ENCODE results near the gene ACADS.

ACADS gene

GRCh38 chr12:120718055-120718454 is 7.6 kb upstream of the ACADS start:
- Histone ChIP-seq H3F3A (ENCODE audit: insufficient read depth, low read length) (no peaks in the 10 kb centered on the region), H3K4me1 (ENCODE audit: low read length) (no peaks in the 10 kb centered on the region), H3K4me2 (ENCODE audit: low read depth, low read length) (no peak overlapping the region), H3K79me2 (ENCODE audit: low read length) (no peaks in the 10 kb centered on the region), H3K4me3 (ENCODE audit: low read length) (no peak overlapping the region), H3K27ac (ENCODE audit: low read length) (no peak overlapping the region), H3K27me3 (replicated peaks; ENCODE audit: insufficient read depth, low read length) (no peaks in the 10 kb centered on the region), H3K9me2 (replicated peaks; ENCODE audit: insufficient read depth, low read length) (no peaks in the 10 kb centered on the region), H3K36me3 (replicated peaks; ENCODE audit: insufficient read depth, low read length) (no peaks in the 10 kb centered on the region), H3K9ac (ENCODE audit: low read length) (no peak overlapping the region), H2AFZ (ENCODE audit: low read length) (no peak overlapping the region), H4K20me1 (ENCODE audit: insufficient read depth, low read length) (no peaks in the 10 kb centered on the region), H3K9me3 (replicated peaks; ENCODE audit: insufficient read depth, low read length) (no peaks in the 10 kb centered on the region)
- TF ChIP-seq EZH2 (optimal IDR thresholded peaks at IDR 0.05; ENCODE audit: low read depth, low read length) (no peak), EZH2phosphoT487 (IDR thresholded peaks at IDR 0.05; ENCODE audit: low read length) (no peak), CTCF (IDR thresholded peaks at IDR 0.05; ENCODE audit: low read length) (no peak)
- no peak for DNase-seq

- no peak overlapping the region for H3K4me2 ChIP-seq (ENCODE audit: low read depth, low read length)
- H3F3A ChIP-seq (ENCODE audit: insufficient read depth, low read length): no peaks in the 10 kb centered on the region
- no peak overlapping the region for H3K27ac ChIP-seq (ENCODE audit: low read length)
- H3K4me3 ChIP-seq (ENCODE audit: low read length): no peak overlapping the region
- no peaks in the 10 kb centered on the region for H3K4me1 ChIP-seq (ENCODE audit: low read length)
- no peaks in the 10 kb centered on the region for H3K9me2 ChIP-seq (replicated peaks; ENCODE audit: insufficient read depth, low read length)
- no peaks in the 10 kb centered on the region for H3K27me3 ChIP-seq (replicated peaks; ENCODE audit: insufficient read depth, low read length)
- H4K20me1 ChIP-seq (ENCODE audit: insufficient read depth, low read length): no peaks in the 10 kb centered on the region
- no peaks in the 10 kb centered on the region for H3K79me2 ChIP-seq (ENCODE audit: low read length)
- no peak for DNase-seq
- H3K9me3 ChIP-seq (replicated peaks; ENCODE audit: insufficient read depth, low read length): no peaks in the 10 kb centered on the region
- H2AFZ ChIP-seq (ENCODE audit: low read length): no peak overlapping the region
- no peak for TF ChIP-seq EZH2phosphoT487 (IDR thresholded peaks at IDR 0.05; ENCODE audit: low read length)
- no peak for TF ChIP-seq CTCF (IDR thresholded peaks at IDR 0.05; ENCODE audit: low read length)
- TF ChIP-seq EZH2 (optimal IDR thresholded peaks at IDR 0.05; ENCODE audit: low read depth, low read length): no peak
- no peak overlapping the region for H3K9ac ChIP-seq (ENCODE audit: low read length)
- no peaks in the 10 kb centered on the region for H3K36me3 ChIP-seq (replicated peaks; ENCODE audit: insufficient read depth, low read length)
Measured at GRCh38 chr12:120719072-120719471, 6.6 kb upstream of the ACADS start.

DNA sequence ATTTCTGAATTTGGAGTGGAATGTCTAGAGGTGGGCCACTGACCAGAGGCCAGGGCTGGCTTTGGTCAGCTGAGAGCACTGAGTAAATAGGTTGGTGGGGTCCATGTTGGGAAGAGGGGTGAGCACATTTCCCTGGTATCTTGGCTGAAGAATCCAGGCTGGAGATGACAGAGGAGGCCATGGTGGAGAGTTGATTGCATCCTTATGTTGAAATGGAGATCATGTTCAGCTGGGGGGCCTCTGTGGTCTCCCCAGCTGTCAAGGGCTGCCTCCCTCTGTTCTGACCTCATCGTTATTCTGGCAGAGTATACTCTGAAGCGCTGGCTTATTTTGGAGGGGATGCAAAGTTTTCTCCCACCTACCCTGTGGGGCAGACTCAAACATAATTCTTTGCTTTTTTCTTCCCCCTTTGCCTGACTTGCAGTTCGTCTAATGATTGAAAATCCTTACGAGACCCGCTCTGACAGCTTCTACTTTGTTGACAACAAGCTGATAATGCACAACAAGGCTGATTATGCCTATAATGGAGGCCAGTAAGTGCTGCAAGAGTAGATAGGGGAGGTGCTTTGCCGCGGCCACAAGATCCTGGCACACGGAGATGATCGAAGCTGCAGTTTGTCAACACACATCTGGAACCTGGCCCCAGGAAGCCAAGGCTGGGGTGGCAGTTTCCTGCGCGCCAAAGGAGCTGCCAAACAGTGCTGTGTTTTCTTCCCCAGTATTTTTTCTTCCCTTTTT is 6.0 kb upstream of the ACADS start:
- Histone ChIP-seq H3K79me2 (ENCODE audit: low read length) (no peaks in the 10 kb centered on the region), H3K36me3 (replicated peaks; ENCODE audit: insufficient read depth, low read length) (no peaks in the 10 kb centered on the region)

More for the DNA sequence above, 6.0 kb upstream of the ACADS start:
- H2AFZ ChIP-seq (ENCODE audit: low read length): no peak overlapping the region
- H3K27me3 ChIP-seq (replicated peaks; ENCODE audit: insufficient read depth, low read length): no peaks in the 10 kb centered on the region
- no peak for DNase-seq
- H3K4me1 ChIP-seq (ENCODE audit: low read length): no peaks in the 10 kb centered on the region
- TF ChIP-seq EZH2phosphoT487 (IDR thresholded peaks at IDR 0.05; ENCODE audit: low read length) (no peak), EZH2 (optimal IDR thresholded peaks at IDR 0.05; ENCODE audit: low read depth, low read length) (no peak), CTCF (IDR thresholded peaks at IDR 0.05; ENCODE audit: low read length) (no peak)
- H4K20me1 ChIP-seq (ENCODE audit: insufficient read depth, low read length): no peaks in the 10 kb centered on the region
- no peak overlapping the region for H3K4me2 ChIP-seq (ENCODE audit: low read depth, low read length)
- no peak overlapping the region for H3K4me3 ChIP-seq (ENCODE audit: low read length)
- no peak overlapping the region for H3K9ac ChIP-seq (ENCODE audit: low read length)
- H3K9me3 ChIP-seq (replicated peaks; ENCODE audit: insufficient read depth, low read length): no peaks in the 10 kb centered on the region
- no peaks in the 10 kb centered on the region for H3K9me2 ChIP-seq (replicated peaks; ENCODE audit: insufficient read depth, low read length)
- no peaks in the 10 kb centered on the region for H3F3A ChIP-seq (ENCODE audit: insufficient read depth, low read length)
- H3K27ac ChIP-seq (ENCODE audit: low read length): no peak overlapping the region

Measured in MM.1S (cell line).